ENCODE results near the gene LRRC7.
"Not testable (repeated sequence)": the region's sequence is repeated elsewhere in the genome, so short reads cannot be mapped to it uniquely, and the experiment has no call there.

The LRRC7 gene

GRCh38 chr1:69787151-69787550, 219.4 kb downstream of the LRRC7 start:
- DNase-seq = no peak

GRCh38 chr1:69791311-69791710, 223.6 kb downstream of the LRRC7 start:
- DNase-seq = no peak

GRCh38 chr1:69794831-69795230, 227.1 kb downstream of the LRRC7 start:
- no peak for DNase-seq

- DNase-seq = no peak
Observed at GRCh38 chr1:69814926-69815325, 247.2 kb downstream of the LRRC7 start.

GRCh38 chr1:69824932-69825331, 257.2 kb downstream of the LRRC7 start:
- DNase-seq = peak; percentile 6

- DNase-seq = no peak
Observed at GRCh38 chr1:69827732-69828131, 260.0 kb downstream of the LRRC7 start.

GRCh38 chr1:69833536-69833935, 265.8 kb downstream of the LRRC7 start:
- no peak for DNase-seq

DNA sequence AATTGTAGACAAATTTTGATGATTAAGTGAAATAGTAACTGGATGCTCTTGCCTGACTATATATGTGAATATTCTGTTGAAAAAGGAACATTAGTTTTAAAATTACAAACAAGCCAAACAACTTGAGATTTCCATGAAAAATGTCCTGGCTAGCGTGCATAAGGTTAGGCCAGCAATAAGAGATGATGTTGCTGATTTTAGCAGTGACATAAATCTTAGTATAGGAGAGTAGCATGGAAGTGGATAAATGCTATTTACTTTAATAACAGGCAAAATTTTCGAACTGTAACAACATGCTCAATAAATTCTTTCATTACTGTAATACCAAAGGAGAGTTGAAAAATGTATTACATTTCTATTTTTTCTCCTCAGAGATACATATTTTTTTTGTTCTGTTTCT, 266.6 kb downstream of the LRRC7 start:
- DNase-seq = no peak

- no peak for DNase-seq
Observed at GRCh38 chr1:69835955-69836354, 268.2 kb downstream of the LRRC7 start.

- no peak for DNase-seq
Observed at GRCh38 chr1:69836971-69837636, 269.4 kb downstream of the LRRC7 start.

GRCh38 chr1:69842326-69842725, 274.6 kb downstream of the LRRC7 start:
- DNase-seq = no peak

DNA sequence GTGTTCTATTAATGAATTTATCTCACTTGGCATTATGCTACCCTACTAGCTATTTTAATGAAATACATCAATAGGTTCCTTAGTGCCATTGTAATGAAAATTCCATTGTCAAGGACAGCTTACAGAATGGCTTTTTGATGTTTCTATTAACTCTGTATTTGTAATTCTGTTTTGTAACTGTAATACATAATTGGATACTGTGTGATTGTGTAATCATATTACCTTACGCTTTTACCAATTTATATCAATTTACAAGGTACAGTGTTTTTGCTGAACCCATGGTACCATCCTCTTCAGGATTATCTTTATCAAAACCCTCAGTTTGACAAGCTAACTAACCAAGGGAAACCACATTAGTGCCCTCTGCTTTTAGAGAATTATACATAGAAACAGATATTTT, 277.9 kb downstream of the LRRC7 start:
- DNase-seq = no peak

- DNase-seq = no peak
Observed at GRCh38 chr1:69846267-69846666, 278.5 kb downstream of the LRRC7 start.

DNA sequence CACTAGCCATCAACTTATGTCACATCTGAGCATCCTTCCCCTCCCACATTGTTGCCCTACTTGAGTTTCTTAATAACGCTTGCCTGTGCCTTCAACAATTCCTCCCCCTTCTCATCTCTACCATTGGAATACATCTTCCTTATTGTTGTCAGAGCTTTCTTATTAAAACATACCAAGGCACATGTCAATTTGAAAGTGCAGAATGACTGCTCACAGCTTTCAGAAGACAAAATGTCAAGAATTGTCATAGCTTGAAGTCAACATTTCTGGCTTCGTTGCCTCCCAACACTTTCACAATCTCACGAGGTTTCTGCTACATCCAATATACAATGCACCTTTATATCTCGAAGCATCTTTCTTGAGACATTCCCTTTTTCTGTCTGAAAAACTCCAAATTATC, 279.9 kb downstream of the LRRC7 start:
- no peak for DNase-seq

- no peak for DNase-seq
Observed at GRCh38 chr1:69852151-69852550, 284.4 kb downstream of the LRRC7 start.

GRCh38 chr1:69852706-69853105, 285.0 kb downstream of the LRRC7 start:
- no peak for DNase-seq

DNA sequence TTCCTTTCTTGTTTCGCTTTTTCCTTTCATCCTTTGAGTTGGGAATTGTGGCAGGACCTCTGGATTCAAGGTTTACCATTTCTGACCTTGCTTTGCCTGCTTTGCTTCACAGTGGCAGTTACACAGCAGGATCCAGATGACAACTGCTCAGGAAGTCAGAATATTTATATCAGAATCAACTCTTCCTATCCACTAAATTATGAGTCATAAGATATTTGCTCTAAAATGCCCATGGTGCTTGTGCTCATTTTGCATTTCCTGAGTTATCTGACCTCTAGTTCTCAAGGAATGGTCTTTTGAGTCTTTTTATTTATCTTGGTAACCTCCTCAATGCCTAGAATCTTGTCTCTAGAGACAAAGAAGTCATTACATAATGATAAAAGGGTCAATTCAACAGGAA, 290.8 kb downstream of the LRRC7 start:
- no peak for DNase-seq

DNA sequence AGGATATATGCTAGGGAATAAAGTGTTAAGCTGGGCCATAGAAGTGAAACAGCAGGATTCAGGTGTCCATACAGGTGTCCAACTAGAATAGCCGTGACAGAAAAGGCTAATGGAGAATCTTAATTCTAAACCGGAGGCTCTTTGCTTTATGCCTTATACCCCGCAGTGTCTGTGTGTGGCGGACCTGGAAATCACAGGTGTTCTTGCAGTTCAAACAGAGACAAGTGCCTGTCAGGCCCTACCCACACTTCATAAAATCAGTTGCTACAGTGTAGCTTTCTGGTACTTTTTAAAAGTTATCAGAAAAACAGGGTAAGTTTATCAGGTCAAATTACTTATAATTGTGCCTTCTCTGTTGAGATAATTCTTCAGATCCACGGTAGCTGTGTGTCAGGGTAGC, 293.9 kb downstream of the LRRC7 start:
- no peak for DNase-seq

GRCh38 chr1:69862906-69863305, 295.2 kb downstream of the LRRC7 start:
- DNase-seq = no peak

DNA sequence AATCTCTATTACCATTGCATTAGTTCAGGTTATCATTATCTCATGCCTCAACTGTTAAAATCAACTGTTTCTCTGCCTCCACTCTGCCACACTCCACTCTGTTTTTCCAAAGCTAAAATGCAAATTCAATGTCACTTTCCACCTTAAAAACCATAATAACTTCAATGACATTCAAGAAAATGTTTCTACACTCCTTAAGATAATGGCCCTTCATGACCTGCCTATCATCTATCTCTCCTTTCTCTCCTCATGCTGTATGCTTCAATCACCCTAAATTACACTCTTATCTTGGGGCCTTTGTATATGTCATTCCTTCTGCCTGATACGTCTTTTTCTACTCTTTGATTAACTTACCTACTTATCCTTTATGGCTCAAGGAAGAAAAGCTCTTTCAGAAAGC, 296.0 kb downstream of the LRRC7 start:
- no peak for DNase-seq

DNA sequence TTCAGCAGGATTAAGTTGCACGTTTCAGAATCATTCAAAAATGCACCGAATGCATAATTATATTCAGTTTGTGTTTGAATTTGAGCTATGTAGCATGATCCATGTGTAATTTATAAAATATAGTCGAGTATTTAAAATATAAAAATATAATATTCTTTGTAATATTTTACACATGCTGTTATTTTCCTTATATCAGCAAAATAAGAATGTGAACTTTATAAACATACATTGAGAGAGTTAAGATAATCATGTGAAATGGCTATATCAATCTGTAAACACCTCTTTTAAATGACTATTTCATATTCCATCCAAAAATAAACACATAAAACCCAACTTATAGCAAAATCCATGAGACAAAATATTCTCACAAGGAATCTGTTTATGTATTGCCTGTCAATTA, 303.7 kb downstream of the LRRC7 start:
- no peak for DNase-seq

DNA sequence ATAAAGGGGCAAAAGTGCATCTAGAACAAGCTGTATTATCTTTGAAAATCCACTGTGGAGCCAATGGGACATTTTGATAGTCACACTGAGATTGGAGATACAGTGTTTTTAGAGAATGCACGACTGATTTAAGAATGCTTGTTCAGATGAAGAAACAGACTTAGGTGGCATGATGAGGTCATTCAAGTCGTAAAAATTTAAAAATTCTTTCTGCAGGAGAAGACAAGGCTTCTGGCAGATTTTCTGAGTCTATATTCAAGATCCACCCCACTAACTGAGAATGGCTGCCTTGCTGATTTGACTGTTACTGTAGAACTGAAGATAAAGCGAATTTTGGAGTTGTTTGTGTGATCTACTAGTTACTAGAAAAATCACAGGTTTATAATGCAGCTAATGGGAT, 310.6 kb downstream of the LRRC7 start:
- DNase-seq = no peak

DNA sequence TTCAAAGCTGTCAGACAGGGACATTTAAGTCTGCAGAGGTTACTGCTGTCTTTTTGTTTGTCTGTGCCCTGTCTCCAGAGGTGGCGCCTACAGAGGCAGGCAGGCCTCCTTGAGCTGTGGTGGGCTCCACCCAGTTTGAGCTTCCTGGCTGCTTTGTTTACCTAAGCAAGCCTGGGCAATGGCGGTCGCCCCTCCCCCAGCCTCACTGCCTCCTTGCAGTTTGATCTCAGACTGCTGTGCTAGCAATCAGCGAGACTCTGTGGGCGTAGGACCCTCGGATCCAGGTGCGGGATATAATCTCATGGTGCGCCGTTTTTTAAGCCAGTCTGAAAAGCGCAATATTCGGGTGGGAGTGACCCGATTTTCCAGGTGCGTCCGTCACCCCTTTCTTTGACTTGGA, 320.3 kb downstream of the LRRC7 start:
- DNase-seq = not testable (repeated sequence)

DNA sequence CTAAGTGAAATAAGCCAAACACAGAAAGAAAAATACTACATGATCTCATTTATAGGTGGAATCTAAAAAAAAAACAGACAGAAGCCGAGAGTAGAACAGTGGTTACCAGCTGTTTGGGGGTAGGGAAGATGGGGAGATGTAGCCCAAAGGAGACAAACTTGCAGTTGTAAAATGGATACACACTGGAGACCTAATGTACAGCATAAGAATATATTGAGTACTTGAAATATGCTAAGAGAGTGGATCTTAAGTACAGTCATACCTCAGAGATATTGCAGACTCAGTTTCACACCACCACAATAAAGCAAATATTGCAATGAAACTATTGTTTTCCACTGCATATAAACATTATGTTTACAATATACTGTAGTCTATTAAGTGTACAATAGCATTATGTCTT, 320.9 kb downstream of the LRRC7 start:
- no peak for DNase-seq

- DNase-seq = no peak
Observed at GRCh38 chr1:69898403-69898947, 330.8 kb downstream of the LRRC7 start.
